Measurements from ENCODE around the gene DNAJC11.

The DNAJC11 gene

GRCh38 chr1:6622396-6623152 lies 79.0 kb downstream of the DNAJC11 start:
- Histone ChIP-seq H4K20me1 (ENCODE audit: insufficient read depth) (no peaks in the 10 kb centered on the region), H3K4me1 (ENCODE audit: low read depth, poor library complexity, severe bottlenecking) (peaks cover 25% of the 10 kb centered on the region), H2AFZ (ENCODE audit: low read depth) (no peak overlapping the region), H3K4me3 (IDR thresholded peaks at IDR 0.05; ENCODE audit: insufficient read depth, low read depth, low read length) (no peak overlapping the region), H3K9ac (no peak overlapping the region), H3K27me3 (ENCODE audit: insufficient read depth, low read depth) (no peaks in the 10 kb centered on the region), H3K27ac (no peak overlapping the region), H3K4me2 (no peak overlapping the region), H3K36me3 (ENCODE audit: insufficient read depth) (peaks cover 6% of the 10 kb centered on the region; the same call in 1 of the 2 replicates), H3K79me2 (ENCODE audit: insufficient read depth, low read depth) (peaks cover 24% of the 10 kb centered on the region)
- no peak for TF ChIP-seq CTCF (conservative IDR thresholded peaks at IDR 0.05; ENCODE audit: low read depth, low read length)

- Histone ChIP-seq H3K9ac (no peak overlapping the region), H3K27me3 (ENCODE audit: insufficient read depth, low read depth) (no peaks in the 10 kb centered on the region), H3K79me2 (ENCODE audit: insufficient read depth, low read depth) (peaks cover 30% of the 10 kb centered on the region), H3K36me3 (ENCODE audit: insufficient read depth) (peaks cover 6% of the 10 kb centered on the region; the same call in 1 of the 2 replicates), H4K20me1 (ENCODE audit: insufficient read depth) (no peaks in the 10 kb centered on the region), H3K4me2 (no peak overlapping the region), H2AFZ (ENCODE audit: low read depth) (no peak overlapping the region), H3K4me3 (IDR thresholded peaks at IDR 0.05; ENCODE audit: insufficient read depth, low read depth, low read length) (no peak overlapping the region), H3K4me1 (ENCODE audit: low read depth, poor library complexity, severe bottlenecking) (peaks cover 25% of the 10 kb centered on the region), H3K27ac (no peak overlapping the region)
- TF ChIP-seq CTCF (conservative IDR thresholded peaks at IDR 0.05; ENCODE audit: low read depth, low read length) = no peak
These were observed 79.9 kb downstream of the DNAJC11 start for GRCh38 chr1:6621429-6622391.

- H3K27ac ChIP-seq = no peak overlapping the region
- H2AFZ ChIP-seq (ENCODE audit: low read depth) = no peak overlapping the region
- no peaks in the 10 kb centered on the region for H3K27me3 ChIP-seq (ENCODE audit: insufficient read depth, low read depth)
- no peak overlapping the region for H3K4me3 ChIP-seq (IDR thresholded peaks at IDR 0.05; ENCODE audit: insufficient read depth, low read depth, low read length)
- no peak overlapping the region for H3K4me2 ChIP-seq
- H3K9ac ChIP-seq = no peak overlapping the region
- peaks cover 36% of the 10 kb centered on the region for H3K79me2 ChIP-seq (ENCODE audit: insufficient read depth, low read depth)
- peaks cover 6% of the 10 kb centered on the region; the same call in 1 of the 2 replicates for H3K36me3 ChIP-seq (ENCODE audit: insufficient read depth)
- peaks cover 12% of the 10 kb centered on the region for H3K4me1 ChIP-seq (ENCODE audit: low read depth, poor library complexity, severe bottlenecking)
- H4K20me1 ChIP-seq (ENCODE audit: insufficient read depth) = no peaks in the 10 kb centered on the region
- TF ChIP-seq CTCF (conservative IDR thresholded peaks at IDR 0.05; ENCODE audit: low read depth, low read length) = no peak
These were observed 82.6 kb downstream of the DNAJC11 start for GRCh38 chr1:6619045-6619444.

- Histone ChIP-seq H3K36me3 (ENCODE audit: insufficient read depth) (no peaks in the 10 kb centered on the region; the same call in 1 of the 2 replicates), H3K27me3 (ENCODE audit: insufficient read depth, low read depth) (no peaks in the 10 kb centered on the region), H3K4me3 (IDR thresholded peaks at IDR 0.05; ENCODE audit: insufficient read depth, low read depth, low read length) (no peak overlapping the region), H4K20me1 (ENCODE audit: insufficient read depth) (no peaks in the 10 kb centered on the region), H2AFZ (ENCODE audit: low read depth) (no peak overlapping the region), H3K9ac (no peak overlapping the region), H3K27ac (no peak overlapping the region), H3K4me1 (ENCODE audit: low read depth, poor library complexity, severe bottlenecking) (peaks cover 16% of the 10 kb centered on the region), H3K4me2 (peak overlapping the region; percentile 31; the same call in 1 of the 2 replicates), H3K79me2 (ENCODE audit: insufficient read depth, low read depth) (peaks cover 36% of the 10 kb centered on the region)
- no peak for TF ChIP-seq CTCF (conservative IDR thresholded peaks at IDR 0.05; ENCODE audit: low read depth, low read length)
These were observed 86.5 kb downstream of the DNAJC11 start for GRCh38 chr1:6614929-6615785.

Measured in KMS-11 (cell line).